ENCODE data around the gene RELL1.

RELL1 gene

DNA sequence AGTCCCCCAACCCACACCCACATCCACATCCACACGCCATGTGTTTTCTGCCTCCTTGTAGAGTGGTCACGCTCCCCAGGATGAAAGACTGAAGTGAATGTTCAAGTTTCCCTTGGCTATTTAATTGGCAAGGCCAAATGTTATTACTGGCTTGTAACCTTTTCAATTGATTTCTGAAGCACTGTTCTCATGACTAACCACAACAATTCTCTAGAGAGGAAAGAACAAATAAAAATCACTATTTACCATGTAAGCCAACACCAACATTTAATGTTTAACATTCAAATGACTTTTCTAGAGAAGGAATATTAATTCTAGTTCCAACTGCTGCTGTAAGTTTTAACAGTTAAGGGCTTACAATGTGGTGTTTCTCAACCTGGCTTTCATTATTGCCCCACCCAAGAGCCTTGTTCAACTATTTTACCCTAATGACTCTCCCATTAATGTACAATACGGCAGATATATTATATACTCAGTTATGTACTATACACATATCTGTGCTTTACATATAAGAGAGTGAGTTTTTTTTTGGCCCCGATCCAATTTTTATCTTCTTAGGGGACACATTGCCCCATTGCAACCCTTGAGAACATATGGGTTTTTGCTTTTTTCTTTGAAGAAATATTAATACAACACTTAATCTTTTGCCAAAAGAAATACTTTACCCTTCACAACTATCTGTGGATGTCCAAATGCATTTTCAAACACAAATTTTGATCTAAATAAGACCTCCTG lies 46.5 kb downstream of the RELL1 start:
- peak; percentile 46 for DNase-seq (ENCODE audit: low read depth, low spot score)

DNA sequence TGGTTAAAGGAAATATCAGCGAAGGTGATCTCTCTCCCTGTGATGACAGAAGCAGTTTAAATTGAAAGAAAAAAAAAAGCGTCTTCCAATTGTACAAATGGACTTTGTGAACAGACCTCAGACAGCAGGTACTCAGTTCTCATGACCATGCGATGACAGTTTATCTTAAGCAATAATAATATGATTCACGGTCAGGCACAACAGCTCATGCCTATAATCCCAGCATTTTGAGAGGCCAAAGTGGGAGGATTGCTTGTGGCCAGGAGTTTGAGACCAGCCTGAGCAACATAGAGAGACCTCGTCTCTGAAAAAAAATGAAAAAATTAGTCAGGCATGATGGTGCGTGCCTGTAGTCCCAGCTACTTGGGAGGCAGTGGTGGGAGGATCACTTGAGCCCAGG lies 51.0 kb downstream of the RELL1 start:
- no peak for DNase-seq (ENCODE audit: low read depth, low spot score)

DNA sequence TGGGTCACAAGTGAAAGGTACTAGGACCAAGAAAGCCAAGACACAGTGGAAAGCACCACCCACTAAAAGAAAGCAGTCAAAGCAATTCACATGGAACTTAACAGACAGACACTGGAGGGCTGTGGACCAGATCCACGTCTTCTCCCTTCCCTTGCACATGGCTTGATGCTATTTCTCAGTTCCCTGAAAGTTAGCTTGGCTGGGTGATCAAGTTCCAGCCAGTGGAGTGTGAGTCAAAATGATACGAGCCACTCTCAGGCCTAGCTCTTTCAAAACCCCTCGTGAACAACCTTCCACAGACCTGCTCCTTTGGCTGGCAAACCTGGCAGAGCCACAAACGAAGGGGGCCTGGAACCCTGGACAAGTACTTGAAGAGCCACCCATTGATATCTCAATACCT lies 52.0 kb downstream of the RELL1 start:
- no peak for DNase-seq (ENCODE audit: low read depth, low spot score)

DNA sequence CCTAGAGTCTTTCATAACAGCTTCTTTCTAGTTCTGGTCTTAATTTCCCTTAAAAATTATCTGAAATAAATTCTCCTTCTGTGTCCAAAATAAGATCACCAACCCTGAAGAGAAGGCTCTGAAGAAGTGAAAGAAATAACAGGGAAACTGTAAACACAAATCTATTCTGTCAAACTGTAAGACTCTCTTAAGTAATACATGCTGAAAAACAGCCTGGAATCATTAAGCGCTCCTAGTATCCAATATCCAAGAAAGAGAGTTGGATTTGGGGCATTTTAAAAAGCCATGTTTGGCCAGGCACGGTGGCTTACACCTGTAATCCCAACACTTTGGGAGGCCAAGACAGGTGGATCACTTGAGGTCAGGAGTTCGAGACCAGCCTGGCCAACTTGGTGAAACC lies 53.3 kb downstream of the RELL1 start:
- DNase-seq (ENCODE audit: low read depth, low spot score), result no peak

DNA sequence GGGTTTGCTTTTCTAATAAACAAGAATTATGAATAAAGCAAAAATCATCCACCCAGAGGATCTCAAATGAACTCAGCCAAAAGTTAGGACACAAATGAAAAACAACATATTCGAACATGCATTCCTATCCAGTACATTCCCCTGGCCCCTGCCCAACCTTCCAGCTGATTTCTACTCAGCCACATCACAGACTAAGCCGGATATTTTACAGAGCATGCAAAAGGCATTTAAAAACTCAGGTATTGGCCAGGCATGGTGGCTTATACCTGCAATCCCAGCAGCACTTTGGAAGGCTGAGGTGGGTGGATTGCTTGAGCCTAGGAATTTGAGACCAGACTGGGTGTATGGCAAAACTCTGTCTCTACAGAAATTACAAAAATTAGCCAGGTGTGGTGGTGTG lies 54.6 kb downstream of the RELL1 start:
- peak; percentile 81 for DNase-seq (ENCODE audit: low read depth, low spot score)

- DNase-seq (ENCODE audit: low read depth, low spot score), result no peak
These were observed 56.5 kb downstream of the RELL1 start for GRCh38 chr4:37629713-37630112.

DNA sequence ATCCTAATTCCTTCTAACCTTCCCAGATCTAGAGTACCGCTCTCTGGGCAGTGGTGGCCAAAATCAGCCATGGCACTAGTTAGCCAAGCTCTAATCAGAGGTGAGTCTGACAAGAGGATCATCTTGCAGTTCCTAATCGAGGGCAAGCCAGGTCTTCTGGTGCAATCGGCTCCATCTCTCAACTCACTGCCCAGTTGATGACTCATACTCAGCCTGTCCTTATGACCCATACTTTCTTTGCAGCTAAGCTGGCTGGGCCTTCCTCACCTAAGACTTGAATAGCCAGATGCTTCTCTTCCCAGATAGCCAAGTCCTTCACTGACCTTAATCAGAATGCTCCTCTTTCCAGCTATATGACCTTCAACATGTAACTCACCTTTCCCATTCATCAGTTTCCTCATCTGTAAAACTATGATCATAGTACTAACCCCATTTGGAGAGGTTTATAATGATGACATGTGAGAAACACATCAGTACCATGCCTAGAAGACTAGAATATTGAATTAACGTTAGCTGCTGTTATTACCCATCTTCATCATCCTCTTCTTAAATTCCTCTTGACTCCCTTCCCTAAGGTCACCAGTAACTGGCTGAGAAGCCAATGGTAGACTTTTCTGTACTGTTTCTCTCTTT lies 57.1 kb downstream of the RELL1 start:
- DNase-seq (ENCODE audit: low read depth, low spot score), result peak; percentile 63

GRCh38 chr4:37627263-37627662 lies 58.9 kb downstream of the RELL1 start:
- DNase-seq (ENCODE audit: low read depth, low spot score), result peak; percentile 31

- no peak for DNase-seq (ENCODE audit: low read depth, low spot score)
These were observed 60.7 kb downstream of the RELL1 start for GRCh38 chr4:37625499-37625898.

DNA sequence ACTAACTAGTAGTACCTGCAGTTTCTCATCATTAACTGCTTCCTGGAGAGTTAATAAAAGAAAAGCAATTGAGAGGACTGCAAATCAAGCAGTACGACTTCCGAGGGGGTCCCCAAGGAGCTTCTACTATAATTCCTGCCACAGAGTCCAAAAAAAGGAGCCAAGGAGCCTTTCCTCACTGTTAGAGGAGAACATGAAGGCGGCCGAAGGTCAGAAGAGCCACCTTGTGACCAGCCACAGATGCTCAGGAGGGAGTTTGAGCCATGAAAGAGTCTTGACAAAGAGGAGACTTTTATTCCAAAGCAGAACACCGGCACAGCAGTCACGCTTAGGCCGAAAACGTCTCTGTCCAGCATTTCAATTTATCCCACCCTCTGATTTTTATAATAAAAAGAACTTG lies 62.2 kb downstream of the RELL1 start:
- DNase-seq (ENCODE audit: low read depth, low spot score), result no peak

GRCh38 chr4:37623125-37623524 lies 63.1 kb downstream of the RELL1 start:
- DNase-seq (ENCODE audit: low read depth, low spot score), result peak; percentile 54

- DNase-seq (ENCODE audit: low read depth, low spot score), result no peak
These were observed 66.0 kb downstream of the RELL1 start for GRCh38 chr4:37620176-37620575.

- DNase-seq (ENCODE audit: low read depth, low spot score), result no peak
These were observed 70.5 kb downstream of the RELL1 start for GRCh38 chr4:37615720-37616063.

DNA sequence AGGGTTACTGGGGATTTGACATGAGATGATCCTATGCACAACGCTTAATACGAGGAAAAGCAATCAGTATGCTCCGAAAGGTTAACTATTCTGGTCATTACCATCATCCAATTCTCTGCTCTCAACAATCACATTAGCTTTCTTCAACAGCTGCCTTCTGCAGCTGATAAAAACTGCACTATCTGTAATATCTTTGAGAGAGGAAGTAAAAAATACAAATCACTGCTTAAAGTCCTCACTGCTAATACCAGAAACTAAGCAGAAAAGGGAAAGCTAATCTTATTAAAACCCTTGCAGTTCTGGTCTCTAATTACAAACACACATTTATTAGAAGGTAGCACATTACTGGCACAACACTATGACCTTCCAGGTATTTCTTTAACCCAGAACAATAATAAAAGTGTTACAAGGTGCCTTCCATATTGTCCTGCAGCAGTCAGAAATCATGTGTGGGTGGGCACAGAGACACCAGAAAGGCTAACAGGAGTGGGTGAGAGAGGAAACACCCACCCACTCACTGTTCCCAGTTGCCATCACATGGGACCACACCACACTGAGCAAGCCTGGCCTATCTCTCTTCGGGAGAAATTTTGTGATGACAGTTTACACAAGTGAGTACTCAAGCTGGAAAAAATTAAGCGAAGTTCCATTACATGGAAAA lies 71.0 kb downstream of the RELL1 start:
- no peak for DNase-seq (ENCODE audit: low read depth, low spot score)

DNA sequence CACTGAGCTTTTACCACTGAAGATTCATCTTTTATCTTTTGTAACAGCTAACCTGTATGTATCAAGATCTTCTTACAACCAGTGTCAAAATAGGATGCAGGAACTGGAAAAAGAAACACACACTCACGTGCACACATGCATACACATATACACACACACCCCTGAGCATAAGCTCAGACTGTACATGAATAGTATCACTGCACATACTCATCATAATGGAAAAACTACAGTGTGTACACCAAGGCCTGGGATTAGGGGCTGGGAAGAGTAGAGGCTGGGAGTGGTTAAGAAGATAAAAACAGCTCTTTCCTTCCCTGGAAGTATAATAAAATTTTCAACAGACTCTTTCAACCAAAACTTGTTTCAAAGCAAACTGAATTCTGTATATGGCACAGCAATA lies 73.4 kb downstream of the RELL1 start:
- no peak for DNase-seq (ENCODE audit: low read depth, low spot score)

GRCh38 chr4:37609626-37610025 lies 76.5 kb downstream of the RELL1 start:
- no peak for DNase-seq (ENCODE audit: low read depth, low spot score)

- no peak for DNase-seq (ENCODE audit: low read depth, low spot score)
These were observed 79.2 kb downstream of the RELL1 start for GRCh38 chr4:37607018-37607417.

- no peak for DNase-seq (ENCODE audit: low read depth, low spot score)
These were observed 80.2 kb downstream of the RELL1 start for GRCh38 chr4:37605843-37606565.

GRCh38 chr4:37604461-37604860 lies 81.7 kb downstream of the RELL1 start:
- DNase-seq (ENCODE audit: low read depth, low spot score), result peak; percentile 33

DNA sequence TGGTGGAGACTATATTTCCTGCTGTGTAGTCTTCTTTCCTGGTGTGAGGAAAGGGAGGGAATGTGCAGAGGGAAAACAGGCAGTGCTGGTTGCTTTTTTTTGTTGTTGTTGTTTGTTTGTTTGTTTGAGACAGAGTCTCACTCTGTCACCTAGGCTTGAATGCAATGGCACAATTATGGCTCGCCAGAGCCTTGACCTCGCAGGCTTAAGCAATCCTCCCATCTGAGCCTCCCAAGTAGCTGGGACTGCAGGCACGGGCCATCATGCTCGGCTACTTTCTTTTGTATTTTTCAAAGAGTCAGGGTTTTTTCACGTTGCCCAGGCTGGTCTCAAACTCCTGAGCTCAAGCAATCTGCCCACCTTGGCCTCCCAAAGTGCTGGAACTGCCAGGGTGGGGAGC lies 82.5 kb downstream of the RELL1 start:
- DNase-seq (ENCODE audit: low read depth, low spot score), result no peak

- peak; percentile 89 for DNase-seq (ENCODE audit: low read depth, low spot score)
These were observed 83.1 kb downstream of the RELL1 start for GRCh38 chr4:37603070-37603468.

DNA sequence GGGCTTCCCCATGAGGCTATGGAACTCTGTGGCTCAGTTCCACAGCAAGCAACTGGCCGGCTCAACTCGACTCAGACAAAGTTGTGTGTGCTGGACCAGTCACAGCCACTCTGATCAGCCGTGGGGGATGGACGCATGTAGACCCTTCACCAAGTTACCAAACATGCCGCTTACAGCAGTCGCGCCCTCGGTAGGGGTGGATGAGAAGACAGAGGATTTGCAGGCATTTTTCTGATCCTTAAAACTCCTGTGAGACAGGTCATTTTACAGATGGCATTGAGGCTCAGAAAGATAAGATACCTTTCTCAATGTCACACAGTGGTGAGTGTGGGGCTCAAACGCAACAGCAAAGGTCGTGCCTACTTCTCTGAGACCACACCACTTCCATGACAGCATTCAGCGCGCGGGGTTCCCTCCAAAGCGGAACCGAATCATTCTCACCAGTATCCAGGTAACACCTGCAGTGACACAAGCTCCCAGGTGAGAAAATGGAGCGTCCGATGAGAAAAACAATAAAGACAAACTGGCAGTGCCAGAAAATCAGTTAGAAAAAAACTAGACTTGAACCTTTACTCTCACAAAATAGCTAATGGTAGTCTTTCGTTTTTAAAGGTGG lies 83.6 kb downstream of the RELL1 start:
- DNase-seq (ENCODE audit: low read depth, low spot score), result no peak

Data from astrocyte of the hippocampus (primary cell).